ENCODE results near the gene LTC4S.

The LTC4S gene

DNA sequence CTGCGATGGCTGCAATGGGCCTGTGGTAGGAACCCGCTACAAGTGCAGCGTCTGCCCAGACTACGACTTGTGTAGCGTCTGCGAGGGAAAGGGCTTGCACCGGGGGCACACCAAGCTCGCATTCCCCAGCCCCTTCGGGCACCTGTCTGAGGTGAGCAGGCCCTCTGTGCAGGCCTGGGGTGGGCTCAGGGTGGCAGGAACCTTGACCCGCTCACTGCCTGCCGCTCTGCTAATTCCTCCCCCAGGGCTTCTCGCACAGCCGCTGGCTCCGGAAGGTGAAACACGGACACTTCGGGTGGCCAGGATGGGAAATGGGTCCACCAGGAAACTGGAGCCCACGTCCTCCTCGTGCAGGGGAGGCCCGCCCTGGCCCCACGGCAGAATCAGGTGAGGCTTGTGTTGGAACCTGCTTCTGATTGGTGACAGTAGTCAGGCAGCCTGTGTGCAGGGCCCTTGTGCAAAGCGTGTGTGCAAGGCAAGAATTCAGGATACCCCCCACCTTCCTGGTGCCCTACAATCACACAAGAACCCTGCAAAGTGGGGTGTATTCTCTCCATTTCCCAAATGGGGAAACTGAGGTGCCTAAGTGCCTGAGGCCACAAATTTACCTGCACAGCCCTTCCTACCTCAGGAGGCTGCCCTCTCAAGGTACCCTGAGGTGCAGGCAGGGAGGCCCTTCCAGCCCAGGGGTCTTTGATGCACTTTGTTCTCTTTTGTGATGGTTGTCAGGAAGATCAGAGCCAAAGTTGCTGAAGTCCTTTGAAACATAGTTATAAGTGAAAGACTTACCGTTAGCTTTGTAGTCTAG lies 30.4 kb downstream of the LTC4S start:
- peak overlapping the region in 1 of 2 donors; percentile 33 for H3K9ac ChIP-seq (ENCODE audit: low read depth in 1 of 2, low read length in 2 of 2)

GRCh38 chr5:179824745-179825112 lies 30.9 kb downstream of the LTC4S start:
- no peaks in the 10 kb centered on the region for H3K9me3 ChIP-seq (ENCODE audit: control insufficient read depth in 1 of 2, low read length in 2 of 2)
- peaks cover 51 to 69% of the 10 kb centered on the region in 2 donors for H3K36me3 ChIP-seq (ENCODE audit: control insufficient read depth in 1 of 2, insufficient read depth in 2 of 2, low read length in 2 of 2)
- peaks cover 56 to 69% of the 10 kb centered on the region in 2 donors for H3K4me1 ChIP-seq (ENCODE audit: control insufficient read depth in 1 of 2, insufficient read depth in 2 of 2, low read length in 2 of 2)
- peak overlapping the region in 1 of 2 donors; percentile 33 for H3K9ac ChIP-seq (ENCODE audit: low read depth in 1 of 2, low read length in 2 of 2)
- H3K4me3 ChIP-seq (ENCODE audit: low read depth in 1 of 2, low read length in 2 of 2), result peak overlapping the region in 1 of 2 donors; percentile 25
- H3K27me3 ChIP-seq (ENCODE audit: control insufficient read depth in 1 of 2, insufficient read depth in 2 of 2, low read length in 2 of 2), result no peaks in the 10 kb centered on the region
- H3K27ac ChIP-seq (ENCODE audit: low read depth, low read length), result no peak overlapping the region

More for the DNA sequence above, 30.4 kb downstream of the LTC4S start:
- no peak overlapping the region for H3K4me3 ChIP-seq (ENCODE audit: low read depth in 1 of 2, low read length in 2 of 2)
- H3K27ac ChIP-seq (ENCODE audit: low read depth, low read length), result no peak overlapping the region
- no peaks in the 10 kb centered on the region for H3K9me3 ChIP-seq (ENCODE audit: control insufficient read depth in 1 of 2, low read length in 2 of 2)
- H3K36me3 ChIP-seq (ENCODE audit: control insufficient read depth in 1 of 2, insufficient read depth in 2 of 2, low read length in 2 of 2), result peaks cover 46 to 63% of the 10 kb centered on the region in 2 donors
- peaks cover 61 to 75% of the 10 kb centered on the region in 2 donors for H3K4me1 ChIP-seq (ENCODE audit: control insufficient read depth in 1 of 2, insufficient read depth in 2 of 2, low read length in 2 of 2)
- H3K27me3 ChIP-seq (ENCODE audit: control insufficient read depth in 1 of 2, insufficient read depth in 2 of 2, low read length in 2 of 2), result no peaks in the 10 kb centered on the region

DNA sequence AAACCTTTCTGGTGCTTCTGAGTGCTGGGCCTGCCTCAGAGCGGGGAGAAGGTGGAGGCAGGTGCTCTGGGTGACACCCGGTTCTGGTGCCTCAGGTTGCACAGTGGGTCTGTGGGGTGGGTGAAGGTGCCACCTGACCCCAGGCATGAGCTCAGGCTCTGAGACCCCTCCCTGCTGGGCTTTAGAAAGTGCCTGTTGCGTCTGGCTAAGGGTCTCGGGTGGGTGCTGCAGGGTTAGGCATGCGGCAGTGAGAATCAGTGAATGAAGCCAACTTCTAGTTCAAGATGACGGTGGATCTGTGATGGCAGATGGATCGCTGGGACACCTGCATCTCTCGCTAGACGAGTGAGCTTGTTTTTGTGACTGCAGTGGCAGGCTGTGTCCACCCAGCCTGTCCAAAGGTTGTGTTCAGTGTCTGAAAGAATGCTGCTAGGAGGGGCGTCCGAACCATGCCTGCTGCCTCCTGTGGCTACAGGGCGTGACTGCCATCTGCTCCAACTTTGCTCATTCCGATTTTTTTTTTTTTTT lies 31.9 kb downstream of the LTC4S start:
- Histone ChIP-seq H3K36me3 (ENCODE audit: control insufficient read depth in 1 of 2, insufficient read depth in 2 of 2, low read length in 2 of 2) (peaks cover 58 to 79% of the 10 kb centered on the region in 2 donors), H3K4me1 (ENCODE audit: control insufficient read depth in 1 of 2, insufficient read depth in 2 of 2, low read length in 2 of 2) (peaks cover 48 to 62% of the 10 kb centered on the region in 2 donors), H3K9ac (ENCODE audit: low read depth in 1 of 2, low read length in 2 of 2) (no peak overlapping the region), H3K9me3 (ENCODE audit: control insufficient read depth in 1 of 2, low read length in 2 of 2) (no peaks in the 10 kb centered on the region), H3K27me3 (ENCODE audit: control insufficient read depth in 1 of 2, insufficient read depth in 2 of 2, low read length in 2 of 2) (no peaks in the 10 kb centered on the region), H3K4me3 (ENCODE audit: low read depth in 1 of 2, low read length in 2 of 2) (peak overlapping the region in 1 of 2 donors; percentile 25), H3K27ac (ENCODE audit: low read depth, low read length) (no peak overlapping the region)

- Histone ChIP-seq H3K9ac (ENCODE audit: low read depth in 1 of 2, low read length in 2 of 2) (peak overlapping the region in 1 of 2 donors; percentile 28), H3K9me3 (ENCODE audit: control insufficient read depth in 1 of 2, low read length in 2 of 2) (no peaks in the 10 kb centered on the region), H3K4me1 (ENCODE audit: control insufficient read depth in 1 of 2, insufficient read depth in 2 of 2, low read length in 2 of 2) (peaks cover 40 to 51% of the 10 kb centered on the region in 2 donors), H3K27ac (ENCODE audit: low read depth, low read length) (no peak overlapping the region), H3K4me3 (ENCODE audit: low read depth in 1 of 2, low read length in 2 of 2) (no peak overlapping the region), H3K36me3 (ENCODE audit: control insufficient read depth in 1 of 2, insufficient read depth in 2 of 2, low read length in 2 of 2) (peaks cover 66 to 94% of the 10 kb centered on the region in 2 donors), H3K27me3 (ENCODE audit: control insufficient read depth in 1 of 2, insufficient read depth in 2 of 2, low read length in 2 of 2) (no peaks in the 10 kb centered on the region)
These were observed 33.9 kb downstream of the LTC4S start for GRCh38 chr5:179827680-179828079.

- H3K9me3 ChIP-seq (ENCODE audit: control insufficient read depth in 1 of 2, low read length in 2 of 2), result no peaks in the 10 kb centered on the region
- peaks cover 69 to 96% of the 10 kb centered on the region in 2 donors for H3K36me3 ChIP-seq (ENCODE audit: control insufficient read depth in 1 of 2, insufficient read depth in 2 of 2, low read length in 2 of 2)
- no peaks in the 10 kb centered on the region for H3K27me3 ChIP-seq (ENCODE audit: control insufficient read depth in 1 of 2, insufficient read depth in 2 of 2, low read length in 2 of 2)
- no peak overlapping the region for H3K27ac ChIP-seq (ENCODE audit: low read depth, low read length)
- H3K9ac ChIP-seq (ENCODE audit: low read depth in 1 of 2, low read length in 2 of 2), result no peak overlapping the region
- peaks cover 34 to 40% of the 10 kb centered on the region in 2 donors for H3K4me1 ChIP-seq (ENCODE audit: control insufficient read depth in 1 of 2, insufficient read depth in 2 of 2, low read length in 2 of 2)
- no peak overlapping the region for H3K4me3 ChIP-seq (ENCODE audit: low read depth in 1 of 2, low read length in 2 of 2)
These were observed 35.1 kb downstream of the LTC4S start for GRCh38 chr5:179828756-179829421.

GRCh38 chr5:179829732-179830435 lies 36.1 kb downstream of the LTC4S start:
- Histone ChIP-seq H3K9me3 (ENCODE audit: control insufficient read depth in 1 of 2, low read length in 2 of 2) (no peaks in the 10 kb centered on the region), H3K36me3 (ENCODE audit: control insufficient read depth in 1 of 2, insufficient read depth in 2 of 2, low read length in 2 of 2) (peaks cover 62 to 89% of the 10 kb centered on the region in 2 donors), H3K4me1 (ENCODE audit: control insufficient read depth in 1 of 2, insufficient read depth in 2 of 2, low read length in 2 of 2) (peaks cover 25 to 30% of the 10 kb centered on the region in 2 donors), H3K27ac (ENCODE audit: low read depth, low read length) (no peak overlapping the region), H3K4me3 (ENCODE audit: low read depth in 1 of 2, low read length in 2 of 2) (no peak overlapping the region), H3K9ac (ENCODE audit: low read depth in 1 of 2, low read length in 2 of 2) (no peak overlapping the region), H3K27me3 (ENCODE audit: control insufficient read depth in 1 of 2, insufficient read depth in 2 of 2, low read length in 2 of 2) (no peaks in the 10 kb centered on the region)

DNA sequence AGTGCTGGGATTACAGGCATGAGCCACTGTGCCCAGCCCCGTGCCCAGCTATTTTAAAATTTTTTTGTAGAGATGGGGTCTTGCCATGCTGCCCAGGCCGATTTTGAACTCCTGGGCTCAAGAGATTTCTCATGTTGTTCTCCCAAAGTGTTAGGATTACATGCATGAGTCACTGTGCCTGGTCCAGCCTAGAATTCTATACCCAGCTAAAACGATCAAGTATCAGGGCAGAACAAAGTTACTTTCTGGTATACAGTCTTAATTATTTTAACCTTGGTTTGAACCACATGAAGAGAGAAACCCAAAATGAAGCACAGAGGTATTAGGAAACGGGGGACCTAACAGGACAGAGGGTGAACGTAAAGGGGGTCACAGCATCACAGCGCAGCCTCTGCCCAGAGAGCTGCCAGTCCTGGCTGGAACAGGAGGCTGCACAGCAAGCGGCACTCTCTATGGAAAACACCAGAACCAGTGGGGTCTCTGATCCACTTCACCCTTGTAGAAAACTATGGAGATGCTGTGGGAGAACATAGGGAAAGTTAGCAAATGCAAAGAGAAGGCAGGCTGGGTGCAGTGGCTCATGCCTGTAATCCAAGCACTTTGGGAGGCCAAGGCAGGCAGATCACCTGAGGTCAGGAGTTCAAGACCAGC lies 37.2 kb downstream of the LTC4S start:
- Histone ChIP-seq H3K4me3 (ENCODE audit: low read depth in 1 of 2, low read length in 2 of 2) (no peak overlapping the region), H3K9ac (ENCODE audit: low read depth in 1 of 2, low read length in 2 of 2) (no peak overlapping the region), H3K27ac (ENCODE audit: low read depth, low read length) (no peak overlapping the region), H3K36me3 (ENCODE audit: control insufficient read depth in 1 of 2, insufficient read depth in 2 of 2, low read length in 2 of 2) (peaks cover 53 to 80% of the 10 kb centered on the region in 2 donors), H3K4me1 (ENCODE audit: control insufficient read depth in 1 of 2, insufficient read depth in 2 of 2, low read length in 2 of 2) (peaks cover 16 to 19% of the 10 kb centered on the region in 2 donors), H3K27me3 (ENCODE audit: control insufficient read depth in 1 of 2, insufficient read depth in 2 of 2, low read length in 2 of 2) (no peaks in the 10 kb centered on the region), H3K9me3 (ENCODE audit: control insufficient read depth in 1 of 2, low read length in 2 of 2) (no peaks in the 10 kb centered on the region)

GRCh38 chr5:179832039-179832745 lies 38.4 kb downstream of the LTC4S start:
- Histone ChIP-seq H3K27me3 (ENCODE audit: control insufficient read depth in 1 of 2, insufficient read depth in 2 of 2, low read length in 2 of 2) (no peaks in the 10 kb centered on the region), H3K27ac (ENCODE audit: low read depth, low read length) (no peak overlapping the region), H3K4me3 (ENCODE audit: low read depth in 1 of 2, low read length in 2 of 2) (no peak overlapping the region), H3K9ac (ENCODE audit: low read depth in 1 of 2, low read length in 2 of 2) (no peak overlapping the region), H3K36me3 (ENCODE audit: control insufficient read depth in 1 of 2, insufficient read depth in 2 of 2, low read length in 2 of 2) (peaks cover 58 to 81% of the 10 kb centered on the region in 2 donors), H3K9me3 (ENCODE audit: control insufficient read depth in 1 of 2, low read length in 2 of 2) (no peaks in the 10 kb centered on the region), H3K4me1 (ENCODE audit: control insufficient read depth in 1 of 2, insufficient read depth in 2 of 2, low read length in 2 of 2) (peaks cover 20% of the 10 kb centered on the region in 2 donors)

GRCh38 chr5:179833056-179833708 lies 39.4 kb downstream of the LTC4S start:
- no peak overlapping the region for H3K27ac ChIP-seq (ENCODE audit: low read depth, low read length)

More at GRCh38 chr5:179833056-179833708, 39.4 kb downstream of the LTC4S start:
- peaks cover 68 to 82% of the 10 kb centered on the region in 2 donors for H3K36me3 ChIP-seq (ENCODE audit: control insufficient read depth in 1 of 2, insufficient read depth in 2 of 2, low read length in 2 of 2)
- no peaks in the 10 kb centered on the region for H3K27me3 ChIP-seq (ENCODE audit: control insufficient read depth in 1 of 2, insufficient read depth in 2 of 2, low read length in 2 of 2)
- no peak overlapping the region for H3K4me3 ChIP-seq (ENCODE audit: low read depth in 1 of 2, low read length in 2 of 2)
- H3K9ac ChIP-seq (ENCODE audit: low read depth in 1 of 2, low read length in 2 of 2), result no peak overlapping the region
- H3K9me3 ChIP-seq (ENCODE audit: control insufficient read depth in 1 of 2, low read length in 2 of 2), result no peaks in the 10 kb centered on the region
- peaks cover 15 to 16% of the 10 kb centered on the region in 2 donors for H3K4me1 ChIP-seq (ENCODE audit: control insufficient read depth in 1 of 2, insufficient read depth in 2 of 2, low read length in 2 of 2)

All from duodenal mucosa (tissue), 2 donors.